NCI-H1694 (cell line): Measurements from ENCODE around the gene KCNG1.

Experiments used
- DNase-seq: peaks from one replicate; lab custom pipeline; 2025; lab: John Stamatoyannopoulos, UW

KCNG1 gene

DNA sequence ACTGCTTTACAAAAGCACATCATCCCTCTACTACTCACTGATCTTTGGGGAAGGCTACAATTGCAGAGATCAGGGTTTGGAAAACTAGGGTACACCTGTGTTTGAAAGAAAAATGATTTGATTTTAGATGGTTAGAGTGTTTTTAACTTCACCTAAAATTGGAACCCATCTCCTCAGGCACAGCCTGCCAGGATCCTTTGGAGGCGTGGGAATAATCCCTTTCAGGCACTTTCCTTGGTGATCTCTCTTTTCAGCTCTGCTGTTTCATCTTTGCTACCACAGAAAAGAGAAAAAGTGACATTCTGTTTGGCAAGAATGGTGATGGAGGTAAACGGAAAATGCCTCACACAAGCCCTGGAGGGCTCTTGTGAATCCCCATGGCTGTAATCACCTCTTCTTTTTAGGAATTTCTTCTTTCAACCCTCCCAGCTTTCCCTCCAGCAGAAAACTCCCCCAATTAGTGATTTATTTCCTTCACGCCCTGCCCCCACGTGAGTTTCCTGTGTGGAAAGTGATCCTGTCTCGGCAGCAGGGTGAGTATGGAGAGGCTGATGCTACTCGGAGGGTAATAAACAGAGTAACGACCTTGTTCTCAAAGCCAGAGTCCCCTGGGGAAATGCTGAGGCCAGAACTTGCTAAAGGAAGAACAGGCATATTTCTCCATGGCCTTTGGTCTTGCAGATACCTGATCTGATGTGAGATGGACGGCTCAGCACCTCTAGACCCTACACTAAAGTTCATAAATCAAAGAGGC, 9.2 kb downstream of the KCNG1 start:
- DNase-seq = no peak

DNA sequence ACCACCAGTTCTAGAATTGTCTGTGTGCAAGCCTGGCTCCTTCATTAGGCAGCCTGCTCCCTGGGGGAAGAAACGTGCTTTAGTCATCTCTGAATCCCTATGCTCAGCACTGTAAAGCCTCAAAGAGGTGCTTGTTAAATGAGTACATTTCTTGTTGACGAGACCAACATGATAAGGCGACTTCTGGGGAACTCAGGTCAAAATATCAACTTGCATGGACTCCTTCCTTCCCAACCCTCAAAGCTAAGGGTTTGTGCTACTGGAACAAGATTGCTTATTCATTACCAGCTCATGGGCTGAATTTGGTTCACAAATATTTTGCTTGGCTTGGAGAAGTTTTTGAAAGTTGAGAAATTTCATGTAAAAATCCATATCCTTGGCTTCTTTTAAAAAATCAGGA, 10.6 kb downstream of the KCNG1 start:
- no peak for DNase-seq

DNA sequence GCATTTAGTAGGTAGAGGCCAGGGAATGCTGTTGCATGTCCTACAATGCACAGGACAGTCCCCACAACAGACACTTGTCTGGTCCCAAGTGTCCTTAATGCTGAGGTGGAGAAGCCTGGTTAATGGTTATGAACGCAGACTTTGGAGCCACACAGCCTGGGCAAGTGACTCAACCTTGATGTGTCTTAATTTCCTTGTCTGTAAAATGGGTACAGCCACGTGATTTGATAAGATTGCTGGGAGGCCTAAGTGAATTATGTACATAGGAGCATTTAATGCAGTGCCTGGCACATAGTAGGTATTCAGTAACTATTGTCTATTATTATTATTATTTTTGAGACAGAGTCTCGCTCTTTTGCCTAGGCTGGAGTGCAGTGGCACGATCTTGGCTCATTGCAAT, 11.4 kb downstream of the KCNG1 start:
- DNase-seq = no peak

GRCh38 chr20:51010932-51011331, 12.0 kb downstream of the KCNG1 start:
- no peak for DNase-seq

DNA sequence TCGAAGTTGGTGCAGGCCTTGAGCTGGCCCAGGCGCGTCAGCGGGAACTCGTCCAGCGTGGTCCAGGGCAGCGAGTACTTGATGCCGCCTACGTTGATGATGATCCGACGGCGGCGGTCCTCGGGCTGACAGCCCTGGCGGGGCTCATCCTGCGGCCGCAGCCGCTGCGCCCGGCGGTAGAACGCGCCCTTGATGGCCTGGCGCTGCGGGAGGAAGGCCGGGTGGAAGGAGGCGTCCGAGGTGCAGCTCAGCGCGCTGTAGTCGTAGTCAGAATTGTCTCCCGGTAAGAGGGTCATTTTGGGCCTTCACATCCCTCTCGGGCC, 12.9 kb downstream of the KCNG1 start:
- no peak for DNase-seq

DNA sequence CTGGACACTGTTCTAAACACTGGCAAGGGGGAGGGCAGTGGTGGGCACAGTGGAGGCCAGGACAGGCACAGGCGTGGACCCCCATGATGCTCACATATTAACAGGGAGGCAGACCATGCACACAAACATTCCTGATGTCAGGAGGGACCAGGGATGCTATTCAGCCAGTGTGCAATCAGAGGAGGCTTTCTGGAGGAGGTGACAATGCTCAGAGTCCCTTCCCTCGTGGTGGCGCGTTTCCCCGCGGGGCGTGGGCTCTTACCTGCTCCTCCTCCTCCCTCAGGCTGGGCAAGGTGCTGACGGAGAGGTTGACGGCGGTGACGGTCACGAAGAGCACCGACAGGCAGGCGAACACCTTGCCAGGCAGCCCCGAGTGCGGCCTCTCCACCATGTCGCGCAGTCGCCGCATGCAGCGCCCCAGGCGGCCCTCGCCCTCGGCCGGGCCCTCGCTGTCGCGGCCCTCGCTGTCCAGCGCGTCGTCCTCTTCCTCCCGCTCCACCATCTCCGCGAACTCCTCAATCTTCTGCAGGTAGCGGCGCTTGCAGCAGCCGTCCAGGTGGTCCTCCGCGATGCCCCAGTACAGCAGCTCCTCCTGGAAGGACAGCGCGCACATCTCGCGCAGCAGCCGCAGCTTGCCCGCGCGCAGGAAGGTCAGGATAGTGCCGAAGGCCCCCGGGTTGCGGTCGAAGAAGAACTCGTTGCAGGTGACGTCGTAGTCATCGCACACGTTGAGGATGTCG, 13.4 kb downstream of the KCNG1 start:
- DNase-seq = no peak

GRCh38 chr20:51008718-51009117, 14.2 kb downstream of the KCNG1 start:
- no peak for DNase-seq

DNA sequence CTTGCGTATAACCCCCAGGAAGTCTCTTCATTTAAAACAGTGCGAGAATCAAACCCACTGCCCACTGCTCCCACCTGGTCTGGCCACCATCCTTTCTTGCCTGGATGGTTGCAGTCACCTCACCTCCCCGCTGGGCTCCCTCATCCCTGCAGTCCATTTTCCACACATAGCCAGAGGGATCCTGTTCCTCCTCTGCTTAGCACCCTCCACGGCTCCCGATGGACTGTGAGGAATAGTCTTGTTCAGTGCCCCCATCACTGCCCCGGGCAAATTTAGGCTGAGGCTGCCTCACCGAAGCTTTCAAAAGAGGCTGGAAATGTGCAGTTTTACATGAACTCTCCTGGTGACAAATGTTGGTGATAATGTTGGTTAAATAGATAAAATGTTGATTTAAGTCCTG, 17.7 kb downstream of the KCNG1 start:
- DNase-seq = no peak

GRCh38 chr20:51004781-51005180, 18.1 kb downstream of the KCNG1 start:
- DNase-seq = no peak

DNA sequence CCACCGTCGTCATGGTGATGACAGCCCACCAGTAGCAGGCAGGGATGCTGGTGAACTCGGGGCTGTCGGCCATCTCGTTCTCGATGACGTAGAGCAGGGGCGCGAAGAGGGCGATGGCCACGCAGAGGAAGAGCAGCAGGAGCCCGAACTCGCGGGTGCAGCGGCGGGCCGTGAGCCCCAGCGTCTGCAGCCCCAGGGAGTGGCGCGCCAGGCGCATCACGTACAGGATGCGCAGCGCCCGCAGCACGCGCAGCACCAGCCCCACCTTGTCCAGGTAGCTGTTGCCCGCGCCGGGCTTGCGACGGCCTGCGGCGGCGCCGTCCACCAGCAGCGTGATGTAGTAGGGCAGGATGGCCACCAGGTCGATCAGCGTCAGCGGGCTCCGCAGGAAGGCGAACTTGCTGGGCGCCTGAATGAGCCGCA, 18.6 kb downstream of the KCNG1 start:
- no peak for DNase-seq

DNA sequence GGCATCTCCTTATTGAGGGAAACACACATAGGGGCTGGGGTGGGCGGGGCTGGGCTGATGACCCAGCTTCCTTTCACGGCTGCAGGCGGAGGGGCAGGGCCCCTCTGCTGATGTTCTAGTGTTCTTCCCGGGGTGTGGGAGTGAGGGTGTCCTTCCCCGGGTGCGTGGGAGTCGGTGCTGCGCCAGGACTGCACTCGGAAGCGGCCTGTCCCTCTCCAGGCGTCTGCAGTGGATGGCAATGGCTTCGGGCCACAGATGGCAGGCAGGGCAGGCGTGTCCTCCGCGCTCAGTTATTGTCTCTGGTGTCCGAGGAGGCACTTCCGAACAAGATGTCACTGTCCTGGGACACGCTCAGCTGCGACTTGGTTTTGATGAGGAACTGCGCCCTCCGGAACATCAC, 19.2 kb downstream of the KCNG1 start:
- no peak for DNase-seq

DNA sequence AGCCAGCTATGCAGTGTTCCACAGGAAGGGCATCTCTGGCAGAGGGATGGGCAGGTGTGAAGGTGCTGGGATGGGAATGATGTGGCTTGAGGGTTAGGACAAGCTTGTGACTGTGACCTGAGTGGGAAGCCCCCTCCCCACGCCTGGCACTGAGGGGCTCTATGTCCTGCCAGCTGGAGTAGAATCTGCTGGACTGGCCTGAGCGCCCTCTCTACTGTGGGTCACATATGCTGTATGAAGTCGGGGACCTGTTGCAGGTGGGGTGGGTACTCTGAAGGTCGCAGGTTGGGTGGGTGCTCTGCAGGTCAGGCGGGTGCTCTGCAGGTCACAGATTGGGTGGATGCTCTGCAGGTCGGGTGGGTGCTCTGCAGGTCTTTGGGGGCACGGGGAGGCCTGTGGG, 20.3 kb downstream of the KCNG1 start:
- no peak for DNase-seq

DNA sequence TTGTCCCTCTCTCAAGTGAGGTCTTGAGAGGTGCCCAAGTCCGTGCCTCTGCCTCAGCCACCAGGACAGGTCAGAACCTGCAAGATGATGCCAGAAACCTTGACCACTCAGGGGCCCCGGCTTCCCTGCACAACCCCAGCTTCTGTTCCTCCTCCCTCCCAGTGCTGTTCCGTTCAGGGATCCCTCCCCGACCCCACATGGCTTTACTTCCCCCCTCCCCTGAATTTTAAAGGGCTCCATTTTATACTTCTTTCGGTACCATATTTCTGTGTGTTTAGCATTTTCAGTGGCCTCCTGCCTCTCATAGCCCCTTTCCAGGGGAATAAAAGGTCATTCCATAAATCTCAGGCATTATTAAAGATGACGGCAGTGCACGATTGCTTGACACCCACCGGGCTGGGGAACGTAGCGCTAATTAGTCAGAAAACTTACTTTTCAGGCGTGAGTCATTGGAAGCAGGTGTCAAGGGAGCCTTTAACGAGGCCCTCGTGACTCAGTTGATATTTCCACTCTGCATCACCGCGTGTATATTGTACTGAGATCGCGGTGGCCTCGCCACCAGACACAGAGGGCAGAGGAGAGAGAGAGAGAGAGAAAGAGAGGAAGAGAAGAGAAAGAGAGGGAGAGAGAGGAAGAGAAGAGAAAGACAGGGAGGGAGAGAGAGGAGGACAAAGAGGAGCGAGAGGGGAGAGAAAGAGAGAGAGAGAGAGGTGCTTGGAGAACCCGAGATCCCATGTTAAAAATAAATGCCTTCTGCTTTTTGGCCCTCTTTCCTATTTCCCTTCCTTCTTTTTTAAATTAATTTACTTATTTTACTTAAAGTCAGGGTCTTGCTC, 21.3 kb downstream of the KCNG1 start:
- no peak for DNase-seq

- DNase-seq = no peak
Measured at GRCh38 chr20:50999355-50999754, 23.6 kb downstream of the KCNG1 start.

DNA sequence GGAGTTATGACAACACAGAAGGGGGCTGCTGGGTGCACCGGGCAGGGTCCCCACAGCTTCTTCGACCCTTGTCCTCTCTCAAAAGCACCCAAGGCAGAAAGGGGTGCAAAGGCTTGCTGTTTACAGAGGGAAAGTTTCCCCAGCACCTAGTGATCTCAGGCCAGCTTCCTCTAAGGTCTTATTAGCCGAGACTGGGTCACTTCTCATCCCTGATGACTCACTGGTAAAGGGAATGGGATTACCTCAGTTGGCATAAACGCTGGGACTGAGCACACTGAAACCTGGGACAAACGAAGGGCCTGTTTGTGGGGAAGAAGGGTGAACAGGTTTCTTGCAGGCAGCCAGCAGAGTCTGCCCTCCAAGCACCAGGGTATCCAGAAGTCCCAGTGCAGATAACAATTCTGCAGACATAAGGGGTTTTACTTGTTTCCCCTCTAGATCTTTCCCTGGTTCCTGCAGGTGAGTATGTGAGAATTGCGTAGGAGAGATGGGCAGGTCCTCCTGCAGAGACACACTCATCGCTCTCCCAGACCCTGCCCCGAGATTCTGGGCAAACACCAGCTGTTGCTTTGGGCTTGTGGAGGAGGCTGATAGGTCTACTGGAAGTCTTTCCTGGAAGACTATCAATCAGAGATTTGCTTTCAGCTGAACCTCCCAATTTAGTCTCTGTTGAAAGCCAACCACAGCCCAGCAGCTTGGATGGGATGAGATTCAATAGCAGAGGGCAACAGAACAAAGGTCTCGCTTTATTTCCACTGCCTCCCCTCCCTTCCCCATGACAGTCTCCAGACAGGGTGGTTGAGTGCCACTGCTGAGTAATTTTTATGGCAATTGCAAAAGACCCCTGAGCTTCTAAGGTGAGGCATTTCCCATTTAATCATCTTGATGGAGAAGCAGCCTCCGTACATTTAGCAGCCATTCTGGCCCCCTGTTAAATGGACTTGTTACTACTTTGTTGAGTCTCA, 25.7 kb downstream of the KCNG1 start:
- peak; percentile 60 for DNase-seq

- DNase-seq = no peak
Measured at GRCh38 chr20:50995506-50995905, 27.4 kb downstream of the KCNG1 start.

GRCh38 chr20:50993876-50994275, 29.0 kb downstream of the KCNG1 start:
- no peak for DNase-seq

DNA sequence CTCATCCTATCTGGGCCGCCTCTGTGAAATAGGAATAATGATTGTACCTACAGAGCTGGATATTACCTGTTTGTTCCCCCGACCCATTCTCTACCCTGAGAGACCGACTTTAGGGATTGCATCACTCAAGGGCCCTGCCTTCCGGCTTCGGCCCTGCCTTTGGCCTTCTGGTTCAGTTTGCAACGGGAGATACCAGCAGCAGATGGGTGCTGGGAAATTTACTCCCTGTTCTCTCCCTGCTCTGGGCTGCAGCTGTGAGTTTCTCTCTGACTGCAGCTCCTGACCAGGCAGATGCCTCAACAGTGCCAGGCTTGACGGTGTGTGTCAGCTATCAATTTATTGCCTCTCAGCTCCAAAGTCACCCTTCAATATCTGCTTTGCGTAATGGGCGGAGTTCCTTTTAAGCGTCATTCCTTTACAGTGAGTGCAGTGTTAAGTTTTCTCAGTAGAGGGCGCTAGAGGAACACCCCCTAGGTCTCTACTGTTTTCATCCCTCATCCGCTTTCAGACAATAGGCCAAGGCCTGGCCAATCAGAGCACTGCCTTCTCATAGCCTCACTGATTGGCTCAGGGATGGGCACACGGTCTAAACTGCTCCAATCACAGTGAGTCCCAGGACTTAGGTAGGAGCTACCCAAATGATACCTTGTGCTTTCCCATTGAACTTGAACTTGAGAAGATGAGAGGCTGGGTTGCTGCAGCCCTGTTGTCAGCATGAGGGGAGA, 30.0 kb downstream of the KCNG1 start:
- DNase-seq = peak; percentile 66

DNA sequence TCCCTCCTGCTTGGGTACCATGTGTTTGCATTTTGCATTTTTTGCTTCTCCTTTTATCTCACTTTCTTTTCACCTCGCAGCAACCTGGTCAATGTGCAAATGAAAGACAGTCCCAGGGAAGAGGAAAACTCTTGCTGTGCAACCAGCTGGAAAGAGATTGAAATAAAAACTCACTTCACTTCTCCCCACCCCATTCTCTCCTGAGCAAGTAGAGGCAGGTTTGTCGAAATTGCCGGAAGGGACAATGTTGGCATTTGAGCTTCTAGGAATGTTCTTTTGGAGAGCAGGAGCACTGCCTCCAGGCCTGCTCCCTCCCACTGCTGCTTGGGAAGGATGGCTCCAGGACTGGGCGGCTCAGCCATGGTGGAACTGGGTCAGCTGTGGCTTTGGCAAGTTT, 30.6 kb downstream of the KCNG1 start:
- DNase-seq = no peak

- DNase-seq = no peak
Measured at GRCh38 chr20:50991076-50991475, 31.8 kb downstream of the KCNG1 start.
